ENCODE measurements around the gene BANF1.
"Not testable (repeated sequence)": the region's sequence is repeated elsewhere in the genome, so short reads cannot be mapped to it uniquely, and the experiment has no call there.

The BANF1 gene

DNA sequence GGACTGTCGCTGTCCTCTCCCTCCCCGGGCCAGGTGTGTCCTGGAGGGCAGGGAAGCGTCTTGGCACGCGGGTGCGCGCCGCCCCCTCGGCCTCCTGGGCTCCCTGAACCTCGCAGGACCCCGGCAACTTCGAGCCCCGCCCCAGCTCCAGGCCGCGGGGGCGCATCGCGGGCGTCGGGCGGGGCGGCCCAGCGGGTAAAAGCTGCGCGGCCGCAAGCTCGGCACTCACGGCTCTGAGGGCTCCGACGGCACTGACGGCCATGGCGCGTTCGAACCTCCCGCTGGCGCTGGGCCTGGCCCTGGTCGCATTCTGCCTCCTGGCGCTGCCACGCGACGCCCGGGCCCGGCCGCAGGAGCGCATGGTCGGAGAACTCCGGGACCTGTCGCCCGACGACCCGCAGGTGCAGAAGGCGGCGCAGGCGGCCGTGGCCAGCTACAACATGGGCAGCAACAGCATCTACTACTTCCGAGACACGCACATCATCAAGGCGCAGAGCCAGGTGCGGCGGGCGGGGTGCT is 9.5 kb downstream of the BANF1 start, which contains the start of gene CST6:
Gene CST6, plus strand, starts transcription at position 224 of the 519 bp plus-strand sequence. Its CDS starts 37 bp downstream, at position 261.
- no peak for DNase-seq

DNA sequence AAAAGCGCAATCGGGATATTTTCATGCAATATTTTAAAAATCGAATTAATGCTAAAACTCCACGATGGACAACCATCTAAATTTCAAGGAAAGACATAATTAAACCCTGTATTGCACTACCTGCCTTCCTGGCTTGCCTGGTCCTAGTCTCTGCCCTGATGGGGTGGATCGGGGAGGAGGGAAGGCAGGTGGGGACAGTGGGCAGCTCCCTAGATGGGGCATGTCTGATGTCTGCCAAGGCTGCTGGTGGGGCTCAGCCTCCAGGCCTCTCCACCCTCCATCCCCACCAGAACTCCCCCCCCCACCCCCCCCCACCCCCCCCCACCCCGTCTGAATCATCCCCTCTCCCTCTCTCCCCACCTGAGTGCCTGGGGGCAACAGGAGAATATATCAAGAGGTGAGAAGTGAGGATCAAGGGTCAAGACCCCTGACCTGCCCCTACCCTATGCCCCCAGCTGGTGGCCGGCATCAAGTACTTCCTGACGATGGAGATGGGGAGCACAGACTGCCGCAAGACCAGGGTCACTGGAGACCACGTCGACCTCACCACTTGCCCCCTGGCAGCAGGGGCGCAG is 10.2 kb downstream of the BANF1 start:
- DNase-seq = no peak

DNA sequence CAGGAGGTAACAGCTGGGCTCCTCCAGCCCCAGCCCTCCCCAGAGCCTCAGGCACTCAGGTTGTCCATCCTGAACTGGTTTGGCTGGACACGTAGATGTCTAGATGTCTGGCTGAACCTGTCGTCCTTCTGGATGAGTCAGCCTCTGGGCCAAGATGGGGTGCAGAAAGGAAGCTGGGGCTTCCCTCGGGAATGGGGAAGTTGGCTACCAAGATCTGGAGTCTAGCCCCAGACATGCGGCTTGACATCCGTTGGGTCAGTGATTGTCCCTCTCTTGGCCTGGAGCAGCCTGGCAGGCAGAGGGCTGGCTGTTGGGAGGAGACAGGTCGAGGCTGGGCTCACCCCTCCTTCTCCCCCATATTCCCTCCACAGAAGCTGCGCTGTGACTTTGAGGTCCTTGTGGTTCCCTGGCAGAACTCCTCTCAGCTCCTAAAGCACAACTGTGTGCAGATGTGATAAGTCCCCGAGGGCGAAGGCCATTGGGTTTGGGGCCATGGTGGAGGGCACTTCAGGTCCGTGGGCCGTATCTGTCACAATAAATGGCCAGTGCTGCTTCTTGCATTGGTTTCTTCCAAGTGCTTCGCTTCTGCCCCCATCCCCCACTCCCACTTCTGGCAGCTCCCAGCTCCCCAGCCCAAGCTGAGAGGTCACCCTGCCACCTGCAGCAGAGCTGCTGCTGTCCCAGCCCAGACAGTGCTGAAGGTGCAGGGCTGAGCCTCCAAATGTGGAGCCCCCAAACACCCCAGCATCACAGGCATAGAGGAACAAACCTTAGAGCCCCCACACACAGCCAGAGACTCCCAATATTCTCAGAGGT is 10.9 kb downstream of the BANF1 start:
- DNase-seq = no peak

DNA sequence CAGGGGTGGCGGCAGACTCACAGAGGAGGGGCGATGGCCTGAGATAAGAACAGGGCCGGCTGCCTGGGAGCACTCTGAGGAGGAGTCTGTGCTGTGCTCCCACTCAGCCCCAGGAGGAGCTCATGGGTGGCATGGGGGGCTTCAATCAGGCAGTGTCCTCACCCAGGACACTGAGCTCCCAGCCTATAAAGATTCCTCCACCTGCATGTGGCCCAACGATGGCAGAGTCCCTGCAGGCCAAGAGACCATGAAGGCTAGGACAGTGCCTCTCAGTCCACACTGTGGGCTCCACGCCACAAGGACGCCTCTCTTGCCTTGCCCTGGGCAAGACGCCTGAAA is 11.4 kb downstream of the BANF1 start:
- DNase-seq = no peak

DNA sequence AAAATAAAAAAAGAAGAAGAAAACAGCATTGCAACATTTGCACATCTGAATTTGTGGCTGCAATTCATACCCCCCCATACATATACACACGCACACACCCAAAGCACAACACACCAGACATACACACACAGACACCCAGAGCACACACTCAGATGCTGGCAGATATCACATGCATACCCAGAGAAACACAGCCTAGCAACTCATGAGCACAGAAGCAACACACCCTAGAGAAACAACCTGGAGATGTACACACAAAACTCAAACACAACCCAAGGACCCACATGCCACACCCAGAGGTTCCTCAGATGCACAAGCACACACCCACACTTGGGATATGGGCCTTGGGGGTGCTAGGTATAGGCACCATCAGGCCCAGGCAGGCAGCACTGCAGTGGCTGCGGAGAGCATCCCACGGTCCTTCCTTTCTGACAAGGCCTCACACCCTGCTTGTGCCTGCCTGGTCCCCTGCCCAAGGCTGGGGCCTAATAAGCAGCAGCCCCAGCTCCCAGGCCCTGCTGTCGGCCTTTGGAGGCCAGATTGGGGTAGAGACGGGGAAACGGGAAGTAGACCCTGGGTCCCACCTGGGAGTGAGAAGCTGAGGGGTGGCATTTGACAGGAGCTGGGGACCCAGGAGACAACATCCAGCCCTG is 12.6 kb downstream of the BANF1 start:
- DNase-seq = no peak

DNA sequence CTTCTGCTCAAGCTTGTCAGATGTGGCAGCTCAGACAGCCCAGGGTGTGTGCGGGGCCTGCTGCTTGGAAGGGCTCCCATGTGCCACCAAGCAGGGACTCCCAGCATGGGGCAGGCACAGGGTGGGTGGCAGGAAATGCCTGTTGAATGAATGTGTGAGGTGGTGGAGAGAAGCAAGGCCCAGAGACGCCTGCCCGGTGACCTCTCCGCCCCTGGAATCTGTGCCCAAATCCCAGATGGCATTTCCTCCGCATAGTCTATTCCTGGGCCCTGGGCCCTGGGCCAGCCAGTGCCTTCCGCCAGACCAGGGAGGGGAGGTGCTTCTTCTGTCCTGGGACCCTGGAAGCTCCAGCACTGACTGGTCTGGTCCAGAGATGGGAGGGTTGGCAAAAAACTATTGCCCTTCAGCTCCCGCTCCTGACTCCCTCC is 13.2 kb downstream of the BANF1 start:
- no peak for DNase-seq

DNA sequence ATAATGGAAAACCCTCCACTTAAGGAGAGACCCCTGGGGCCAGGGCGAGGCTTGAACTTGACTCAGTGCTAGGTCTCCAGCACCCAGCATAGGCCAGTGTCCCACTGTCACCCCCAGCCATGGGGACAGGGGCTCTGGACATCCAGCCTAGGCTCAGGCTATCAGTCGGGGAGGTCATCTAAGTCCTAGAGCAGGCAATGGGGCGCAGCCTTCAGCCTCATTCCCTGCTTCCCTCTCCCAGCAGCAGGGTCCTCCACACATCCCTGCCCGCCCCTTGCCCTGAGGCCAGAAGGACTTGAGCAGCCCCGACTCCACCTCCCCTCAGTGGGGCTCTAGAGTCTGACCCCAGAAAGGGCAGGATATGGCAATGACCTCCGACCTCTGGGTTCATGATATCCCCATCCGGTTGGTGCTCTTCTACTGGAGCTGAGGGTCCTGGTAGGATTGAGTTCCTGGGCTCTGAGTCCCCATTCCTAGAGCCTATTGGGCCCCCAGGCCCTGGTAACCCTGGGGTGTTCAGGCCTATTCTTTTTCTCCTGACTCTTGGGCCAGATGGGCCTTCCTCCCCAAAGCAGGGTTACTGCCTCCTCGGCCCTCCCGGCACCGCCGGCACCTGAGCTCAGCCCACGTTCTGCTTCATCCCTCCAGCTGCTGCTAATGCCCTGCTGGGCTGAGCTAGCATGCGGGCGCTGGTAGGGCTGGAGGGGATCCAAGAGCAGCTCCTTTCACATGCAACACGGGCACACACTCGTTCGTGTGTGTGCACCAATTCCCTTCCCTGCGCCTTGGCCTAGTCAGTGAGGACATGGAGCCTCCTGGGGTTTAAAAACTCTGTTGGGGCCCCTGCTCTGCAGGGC is 13.9 kb downstream of the BANF1 start:
- no peak for DNase-seq

DNA sequence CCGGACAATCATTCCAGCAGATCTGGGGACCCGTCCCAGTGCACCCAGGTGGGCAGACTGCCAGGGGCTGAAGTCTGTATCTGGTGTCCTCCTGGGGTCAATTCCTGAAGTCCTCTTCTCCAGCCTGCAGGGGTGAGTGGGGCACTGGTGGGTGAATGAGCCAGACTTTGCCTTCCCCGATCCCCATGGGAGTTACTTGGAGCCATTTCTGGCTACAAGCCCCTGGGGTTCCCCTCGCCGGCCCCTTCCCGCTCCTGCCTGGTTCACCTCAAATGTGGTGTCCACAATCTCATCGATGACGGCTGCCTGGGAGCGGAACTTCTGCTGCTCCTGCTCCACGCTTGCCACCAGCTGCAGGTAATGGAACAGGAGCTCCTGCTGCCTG is 14.5 kb downstream of the BANF1 start:
- no peak for DNase-seq

DNA sequence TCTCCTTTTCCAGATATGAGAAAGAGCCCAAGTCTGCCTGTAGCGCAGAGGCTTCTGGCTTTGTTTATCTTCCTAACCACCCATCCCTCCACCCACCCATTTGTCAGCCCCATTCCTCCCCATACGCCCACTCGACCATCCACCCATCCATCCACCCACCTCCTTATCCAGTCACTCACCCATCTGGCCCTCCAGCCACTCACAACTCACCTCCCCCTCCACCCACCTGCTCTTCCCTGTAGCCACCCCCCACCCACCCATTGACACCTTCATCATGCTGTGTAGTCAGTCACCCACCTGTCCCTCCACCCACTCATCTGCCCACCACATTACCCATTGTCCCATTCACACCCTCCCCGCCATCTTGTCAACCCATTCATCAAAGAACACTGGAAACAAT is 15.0 kb downstream of the BANF1 start:
- DNase-seq = no peak

DNA sequence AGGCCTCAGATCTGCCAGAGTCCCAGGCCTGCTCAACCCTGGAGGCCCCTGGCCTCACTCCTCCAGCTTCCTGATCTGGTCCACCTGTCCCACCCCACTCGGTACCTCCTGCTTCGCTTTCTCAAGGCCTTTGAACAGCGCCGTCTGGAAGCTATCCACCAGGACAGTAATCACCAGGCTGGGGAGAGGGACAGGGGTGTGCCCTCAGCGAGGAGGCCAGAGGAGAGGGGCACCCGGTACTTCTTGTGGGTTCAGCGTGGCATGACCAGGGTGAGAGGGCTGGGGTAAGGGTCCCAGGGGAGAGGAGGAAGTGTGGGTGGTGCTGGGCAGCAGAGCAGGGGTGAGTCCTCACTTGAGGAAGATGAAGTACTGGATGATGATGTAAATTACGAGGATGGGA is 17.9 kb downstream of the BANF1 start:
- DNase-seq = no peak

DNA sequence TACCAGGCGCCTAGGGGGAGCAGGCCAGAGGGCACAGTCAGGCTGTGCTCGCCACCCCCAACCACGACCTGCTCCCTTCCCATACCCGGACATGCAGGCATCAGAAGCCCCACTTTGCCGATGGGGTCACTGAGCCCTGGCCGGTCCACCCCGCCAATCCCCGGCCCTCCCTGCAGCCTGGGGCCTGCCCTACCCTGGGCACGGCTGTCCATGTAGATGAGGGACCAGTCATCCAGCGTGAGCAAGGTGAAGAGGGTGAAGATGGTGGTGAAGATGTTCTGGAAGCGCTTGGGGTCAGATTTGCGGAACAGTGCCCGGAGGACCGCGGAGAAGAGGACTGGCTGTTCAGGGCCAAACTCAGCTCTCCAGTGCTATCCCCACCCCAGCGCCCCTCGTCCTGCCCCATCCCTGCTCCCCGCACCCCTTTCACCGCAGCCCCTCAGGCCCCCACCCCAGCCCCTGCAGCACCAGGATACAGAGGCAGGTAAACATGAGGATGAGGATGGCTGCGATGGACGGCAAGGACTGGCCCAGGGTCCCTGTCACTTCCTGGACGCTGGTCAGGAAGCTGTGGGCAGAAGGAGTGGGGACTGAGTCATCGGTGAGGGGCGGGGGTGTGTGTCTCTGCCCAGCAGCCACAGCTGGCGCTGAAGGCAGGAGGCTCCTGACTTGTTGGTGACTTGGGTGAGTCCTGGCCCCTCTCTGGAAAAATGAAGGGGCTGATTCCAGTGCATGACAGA is 18.5 kb downstream of the BANF1 start:
- DNase-seq = no peak

DNA sequence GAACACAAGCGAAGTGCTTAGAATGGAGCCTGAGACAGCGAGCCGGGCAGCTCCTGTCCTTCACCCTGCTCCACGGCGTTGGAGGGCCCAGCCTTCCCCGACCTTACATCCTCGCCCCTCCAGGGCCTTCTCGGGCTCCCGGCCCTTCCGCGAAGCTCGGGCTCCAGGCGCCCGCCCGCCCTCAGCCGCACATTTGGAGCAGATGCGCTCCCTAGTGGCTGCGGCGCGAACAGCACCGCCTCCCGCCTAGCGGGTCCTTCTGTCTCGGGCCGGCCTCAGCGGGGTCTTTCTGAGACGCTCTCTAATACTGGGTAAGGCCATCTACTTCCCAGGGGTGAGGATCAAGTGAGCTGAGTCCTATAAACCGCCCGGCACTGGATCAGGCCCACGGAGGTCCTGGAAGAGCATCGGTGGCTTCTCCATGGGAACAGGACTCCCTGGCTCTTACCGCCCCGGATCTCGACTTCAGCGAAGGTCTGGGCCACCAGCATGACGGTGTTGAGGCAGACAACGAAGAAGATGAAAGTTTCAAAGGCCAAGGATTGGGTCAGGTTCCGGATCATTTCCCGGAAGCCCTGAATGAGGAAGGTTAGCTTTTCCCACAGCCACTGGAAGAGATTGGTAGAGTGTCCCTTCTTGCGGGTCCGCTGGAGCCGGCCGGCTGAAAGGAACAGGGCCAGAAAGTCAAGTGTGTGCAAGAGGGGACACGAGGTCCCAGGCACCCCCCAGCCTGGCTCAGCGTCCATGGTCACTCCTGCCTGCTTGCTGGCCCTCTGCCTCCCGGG is 20.3 kb downstream of the BANF1 start:
- peak; percentile 19 for DNase-seq

DNA sequence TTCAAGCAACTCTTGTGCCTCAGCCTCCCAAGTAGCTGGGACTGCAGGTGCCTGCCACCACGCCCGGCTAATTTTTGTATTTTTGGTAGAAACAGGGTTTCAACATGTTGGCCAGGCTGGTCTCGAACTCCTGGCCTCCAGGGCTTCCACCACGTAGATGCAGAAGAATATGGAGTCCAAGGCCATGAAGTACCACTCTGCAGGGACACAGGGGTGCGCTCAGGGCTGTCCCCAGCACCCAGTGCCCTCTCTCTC is 20.8 kb downstream of the BANF1 start:
- not testable (repeated sequence) for DNase-seq

DNA sequence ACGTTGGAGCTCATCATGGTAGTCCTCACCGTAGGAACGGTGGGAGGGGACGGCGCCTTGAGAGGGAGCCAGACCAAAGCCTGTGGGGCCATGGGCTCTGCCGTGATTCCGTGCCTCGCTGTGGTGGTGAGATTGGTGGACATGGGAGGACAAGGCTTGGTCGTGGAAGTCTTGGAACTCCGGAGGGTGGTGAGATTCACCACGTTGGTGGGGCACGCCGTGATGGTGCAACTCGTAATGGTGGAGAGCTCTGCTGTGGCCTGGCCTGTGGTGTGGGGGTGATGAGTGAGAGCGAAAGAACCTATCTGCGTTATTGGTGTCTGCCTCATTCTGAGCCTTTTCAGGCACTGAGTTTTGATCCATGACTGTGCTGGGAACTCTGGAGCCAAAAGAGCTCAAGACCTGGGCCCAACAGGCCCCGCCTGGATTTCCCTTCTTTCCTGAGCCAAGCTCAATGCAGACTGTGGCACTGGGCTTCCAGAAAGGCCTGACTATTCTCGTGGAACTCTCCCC is 23.8 kb downstream of the BANF1 start, which contains the start of gene CATSPER1:
Gene CATSPER1, minus strand, starts transcription at position 463 of the 513 bp plus-strand sequence. Its CDS starts 100 bp downstream, at position 363.
- no peak for DNase-seq

DNA sequence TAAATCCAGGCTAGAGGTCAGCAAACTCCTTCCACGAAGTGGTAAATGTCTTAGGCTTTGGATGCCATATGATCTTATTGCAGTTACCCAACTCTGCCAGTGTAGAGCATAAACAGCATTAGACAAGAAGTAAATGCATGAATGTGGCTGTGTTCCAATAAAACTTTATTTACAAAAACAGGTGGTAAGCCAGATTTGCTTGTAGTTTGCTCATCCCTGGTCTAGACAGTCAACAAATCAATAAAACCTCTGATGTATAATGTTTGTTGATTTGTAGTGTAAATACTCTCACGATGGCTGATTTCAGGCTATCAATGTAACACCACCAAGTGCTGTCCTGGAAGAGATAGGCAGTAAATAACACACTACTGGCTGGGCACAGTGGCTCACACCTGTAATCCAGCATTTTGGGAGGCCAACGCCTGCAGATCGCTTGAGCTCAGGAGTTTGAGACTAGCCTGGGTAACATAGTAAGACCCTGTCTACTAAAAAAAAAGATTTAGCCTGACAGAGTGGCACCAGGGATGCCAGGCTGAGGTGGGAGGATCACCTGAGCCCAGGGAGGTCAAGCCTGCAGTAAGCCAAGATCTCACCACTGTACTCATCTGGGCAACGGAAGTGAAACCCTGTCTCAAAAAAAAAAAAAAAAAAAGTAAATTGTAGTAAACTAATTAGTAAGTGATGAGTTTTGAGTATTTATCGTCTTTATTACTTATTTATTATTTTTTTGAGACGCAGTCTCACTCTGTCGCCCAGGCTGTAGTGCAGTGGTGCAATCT is 30.8 kb downstream of the BANF1 start:
- no peak for DNase-seq

DNA sequence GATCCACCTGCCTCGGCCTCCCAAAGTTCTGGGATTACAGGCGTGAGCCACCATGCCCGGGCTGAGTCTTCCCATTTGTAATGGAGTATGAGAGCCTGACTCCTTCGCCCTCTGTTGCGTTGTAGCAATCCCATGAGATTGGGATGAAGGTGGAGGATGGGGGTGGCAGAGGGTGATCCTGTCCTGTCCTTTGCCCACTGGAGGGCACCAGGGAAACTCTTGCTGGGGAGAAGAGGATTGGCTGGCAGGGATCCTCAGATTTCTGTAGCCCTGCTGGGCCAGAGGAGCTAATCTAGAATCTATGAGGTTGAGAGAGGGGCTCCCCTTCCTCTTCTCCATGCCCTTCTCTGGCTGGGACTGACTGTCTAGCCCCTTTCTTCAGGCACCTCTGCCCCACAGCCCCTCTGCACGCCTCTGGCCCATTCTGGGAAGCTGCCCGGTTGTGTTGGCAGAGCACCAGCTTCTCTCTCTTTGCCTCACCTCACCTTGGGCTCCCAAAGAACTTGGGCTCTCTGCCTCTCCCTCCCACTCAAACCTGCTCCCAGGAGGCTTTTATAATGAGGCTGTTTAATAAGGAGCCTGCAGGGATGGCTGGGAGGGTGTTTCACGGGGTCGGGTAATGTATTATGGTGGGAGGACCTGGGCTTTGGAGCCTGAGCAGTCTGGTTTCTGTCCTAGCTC is 33.5 kb downstream of the BANF1 start:
- no peak for DNase-seq

DNA sequence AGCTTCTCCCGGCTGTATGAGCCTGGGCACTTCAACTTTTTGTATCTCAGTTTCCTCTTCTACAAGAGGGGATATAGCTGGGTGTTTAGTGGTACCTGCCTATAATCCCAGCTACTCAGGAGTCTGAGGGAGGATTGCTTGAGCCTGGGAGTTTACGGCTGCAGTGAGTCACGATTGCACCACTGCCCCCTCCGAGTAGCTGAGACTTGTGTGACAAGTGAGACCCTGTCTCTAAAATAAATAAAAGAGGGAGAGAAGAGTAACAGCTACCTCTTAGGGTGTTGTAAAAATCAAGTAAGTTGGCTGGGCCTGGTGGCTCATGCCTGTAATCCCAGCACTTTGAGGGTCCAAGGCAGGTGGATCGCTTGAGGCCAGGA is 34.0 kb downstream of the BANF1 start:
- no peak for DNase-seq

DNA sequence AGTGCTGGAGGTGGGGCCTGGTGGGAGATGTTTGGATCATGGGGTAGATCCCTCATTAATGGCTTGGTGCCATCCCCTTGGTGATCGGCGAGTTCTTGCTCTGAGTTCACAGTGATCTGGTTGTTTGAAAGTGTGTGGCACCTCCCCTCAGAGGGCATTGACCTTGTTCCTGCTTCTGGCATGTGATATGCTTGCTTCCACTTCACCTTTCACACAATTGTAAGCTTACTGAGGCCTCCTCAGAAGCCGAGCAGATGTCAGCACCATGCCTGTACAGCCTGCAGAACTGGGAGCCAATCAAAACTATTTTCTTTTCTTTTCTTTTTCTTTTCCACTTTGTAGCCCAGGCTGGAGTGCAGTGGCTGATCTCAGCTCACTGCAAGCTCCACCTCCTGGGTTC is 35.0 kb downstream of the BANF1 start:
- no peak for DNase-seq

DNA sequence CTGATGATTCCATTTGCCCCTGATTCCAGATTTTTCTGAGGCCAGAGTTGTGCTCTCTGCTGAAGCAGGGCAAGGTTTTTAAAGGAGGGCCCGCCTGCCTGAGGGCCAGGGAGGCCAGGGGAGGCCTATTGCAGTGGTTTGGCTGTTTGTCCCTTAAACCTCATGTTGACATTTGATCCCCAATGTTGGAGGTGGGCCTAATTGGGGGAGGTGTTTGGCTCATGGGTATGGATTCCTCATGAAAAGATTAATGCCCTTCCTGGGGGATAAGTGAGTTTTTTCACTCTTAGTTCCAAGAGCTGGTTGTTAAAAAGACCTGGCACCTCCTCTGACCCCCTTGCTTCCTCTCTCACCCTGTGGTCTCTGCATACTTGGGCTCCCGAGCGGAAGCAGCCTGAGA is 37.5 kb downstream of the BANF1 start:
- no peak for DNase-seq

Measured in GOT3 (cell line).